LHCN-M2 (cell line): ENCODE data around the gene CROCC2. TPM values are rescaled to one million over a fixed set of nuclear protein-coding genes. Genes with fewer than 3 reads are reported as not detected.

Source experiments
- DNase-seq: peaks from one replicate; pipeline ENCODE4 v3.0.0-alpha.2; 2012; ENCODE audit warnings: low read depth
- total RNA-seq: library from RNA; depleted of rRNA; stranded (reverse); fragments of >200 nt; gene quantifications from 2 replicates; pipeline ENCODE4 v1.2.3, GENCODE V29; 2014

Gene CROCC2
- total RNA-seq, 1 experiment from 2014 or later: under 0.01 TPM

- no peak for DNase-seq
Measured at GRCh38 chr2:240985881-240986786, 80.0 kb downstream of the CROCC2 start.

- DNase-seq: peak; percentile 83
Measured at GRCh38 chr2:240986787-240987411, 80.8 kb downstream of the CROCC2 start.

- DNase-seq: no peak
Measured at GRCh38 chr2:240987588-240987987, 81.5 kb downstream of the CROCC2 start.

GRCh38 chr2:240988146-240988545 lies 82.0 kb downstream of the CROCC2 start:
- peak; percentile 63 for DNase-seq

- no peak for DNase-seq
Measured at GRCh38 chr2:240988571-240989271, 82.6 kb downstream of the CROCC2 start.

- DNase-seq: peak; percentile 31
Measured at GRCh38 chr2:240989451-240990265, 83.5 kb downstream of the CROCC2 start.

- DNase-seq: no peak
Measured at GRCh38 chr2:240990266-240990529, 84.1 kb downstream of the CROCC2 start.

GRCh38 chr2:240990726-240991377 lies 84.7 kb downstream of the CROCC2 start:
- no peak for DNase-seq

- peak; percentile 100 for DNase-seq
Measured at GRCh38 chr2:240991378-240992263, 85.5 kb downstream of the CROCC2 start.

- no peak for DNase-seq
Measured at GRCh38 chr2:240992572-240993291, 86.6 kb downstream of the CROCC2 start.

GRCh38 chr2:240993446-240994170 lies 87.5 kb downstream of the CROCC2 start:
- no peak for DNase-seq

- DNase-seq: no peak
Measured at GRCh38 chr2:240994171-240994896, 88.2 kb downstream of the CROCC2 start.

GRCh38 chr2:240995041-240996021 lies 89.2 kb downstream of the CROCC2 start:
- DNase-seq: no peak

- no peak for DNase-seq
Measured at GRCh38 chr2:240996161-240996833, 90.2 kb downstream of the CROCC2 start.

- no peak for DNase-seq
Measured at GRCh38 chr2:240996834-240997140, 90.7 kb downstream of the CROCC2 start.

GRCh38 chr2:240997141-240997855 lies 91.2 kb downstream of the CROCC2 start:
- peak; percentile 95 for DNase-seq
